Adrenal gland (tissue), 5 donors: Measurements from ENCODE around the gene CPED1.

Experiments used
- POLR2A ChIP-seq, 2 donors: fragments of 450-650 bp; IDR thresholded peaks; one replicate each; pipeline ENCODE4 v1.6.1; 2017; ENCODE audit warnings: antibody characterized with exemption in 2 of 2, mild to moderate bottlenecking in 2 of 2, moderate library complexity in 1 of 2
- TF ChIP-seq, protein P1 (sequence below), 6 experiments: fragments of 450-650 bp in 4 of 6; fragments of 200-600 bp in 2 of 6; sonication (generic) in 1 of 6; IDR thresholded peaks; 1 replicate in 5 of 6; 2 replicates in 1 of 6; pipeline versions ENCODE4 v1.5.1 to v1.8.0; 2016 to 2021; ENCODE audit warnings: antibody characterized with exemption in 6 of 6, mild to moderate bottlenecking in 2 of 6, moderate library complexity in 1 of 6
- donor health status: DM: no; HTN: no; CAD: no.

DNA sequence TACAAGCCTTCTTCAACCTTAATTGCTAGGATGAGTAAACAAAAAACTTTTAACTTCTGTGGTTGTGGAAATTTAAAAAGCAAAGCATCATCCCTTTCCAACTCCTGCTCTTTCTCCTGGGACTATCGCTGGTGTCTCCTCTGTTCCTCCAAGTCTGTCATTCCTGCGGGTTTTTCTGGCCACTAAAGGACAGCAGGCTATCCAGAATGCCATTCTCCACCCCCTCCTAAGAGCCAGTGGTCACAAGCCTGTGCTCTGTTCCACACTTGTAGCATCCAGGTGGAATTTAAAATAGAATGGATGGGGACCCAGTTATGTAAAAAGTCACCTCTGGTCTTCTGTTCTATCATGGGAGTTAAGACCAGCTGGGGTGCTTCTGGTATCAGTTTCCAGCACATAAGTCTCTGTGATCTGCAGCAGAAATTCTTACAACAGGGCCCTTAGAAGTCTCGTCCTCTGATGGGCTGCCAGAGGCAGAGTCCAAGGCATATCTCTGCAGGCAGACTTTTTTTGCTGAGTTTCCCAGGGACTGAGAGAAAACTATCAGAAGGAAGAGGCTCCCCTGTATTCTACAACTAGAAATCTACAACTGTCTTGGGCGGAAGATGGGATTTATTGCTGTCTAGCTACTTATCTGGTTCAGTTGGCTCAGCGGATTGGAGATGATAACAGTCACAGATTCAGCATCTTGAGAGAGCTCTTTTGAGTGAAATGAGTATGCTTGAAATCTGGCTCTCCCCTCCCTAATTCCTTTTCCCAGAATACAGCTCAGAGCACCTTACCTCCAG is 335.2 kb downstream of the CPED1 start:
- TF ChIP-seq, protein P1, sequence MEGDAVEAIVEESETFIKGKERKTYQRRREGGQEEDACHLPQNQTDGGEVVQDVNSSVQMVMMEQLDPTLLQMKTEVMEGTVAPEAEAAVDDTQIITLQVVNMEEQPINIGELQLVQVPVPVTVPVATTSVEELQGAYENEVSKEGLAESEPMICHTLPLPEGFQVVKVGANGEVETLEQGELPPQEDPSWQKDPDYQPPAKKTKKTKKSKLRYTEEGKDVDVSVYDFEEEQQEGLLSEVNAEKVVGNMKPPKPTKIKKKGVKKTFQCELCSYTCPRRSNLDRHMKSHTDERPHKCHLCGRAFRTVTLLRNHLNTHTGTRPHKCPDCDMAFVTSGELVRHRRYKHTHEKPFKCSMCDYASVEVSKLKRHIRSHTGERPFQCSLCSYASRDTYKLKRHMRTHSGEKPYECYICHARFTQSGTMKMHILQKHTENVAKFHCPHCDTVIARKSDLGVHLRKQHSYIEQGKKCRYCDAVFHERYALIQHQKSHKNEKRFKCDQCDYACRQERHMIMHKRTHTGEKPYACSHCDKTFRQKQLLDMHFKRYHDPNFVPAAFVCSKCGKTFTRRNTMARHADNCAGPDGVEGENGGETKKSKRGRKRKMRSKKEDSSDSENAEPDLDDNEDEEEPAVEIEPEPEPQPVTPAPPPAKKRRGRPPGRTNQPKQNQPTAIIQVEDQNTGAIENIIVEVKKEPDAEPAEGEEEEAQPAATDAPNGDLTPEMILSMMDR (IDR thresholded peaks at IDR 0.05), result no peak
- no peak for TF ChIP-seq POLR2A (IDR thresholded peaks at IDR 0.05)
